ENCODE results near the gene ISL2.

The ISL2 gene

DNA sequence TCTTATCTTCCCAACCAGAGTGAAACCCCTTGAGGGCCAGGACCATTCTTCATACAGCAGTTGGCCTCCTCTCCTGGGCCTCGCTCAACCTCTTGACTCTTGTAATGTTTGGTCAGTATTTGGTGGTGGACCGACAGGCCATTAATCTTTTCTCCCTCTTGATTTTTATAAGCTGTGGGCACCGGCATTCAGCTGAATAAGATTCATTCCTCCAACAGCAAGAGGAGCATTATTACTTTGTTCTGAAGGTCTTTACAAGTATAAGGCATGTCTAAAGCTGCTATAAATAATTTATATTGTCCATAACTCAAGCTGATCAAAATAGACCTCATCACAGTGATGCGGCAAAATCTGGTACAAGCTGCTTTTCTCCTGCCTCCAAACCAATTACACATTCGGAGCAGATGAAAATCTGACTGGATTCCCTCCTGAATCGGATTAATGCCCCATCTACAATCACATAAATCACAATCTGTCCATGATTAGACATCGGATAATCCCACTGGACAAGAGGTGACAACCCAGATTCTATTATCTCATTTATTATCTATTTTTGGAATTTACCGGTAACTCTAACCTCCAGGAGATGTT is 8.4 kb upstream of the ISL2 start:
- FAIRE-seq: no peak

DNA sequence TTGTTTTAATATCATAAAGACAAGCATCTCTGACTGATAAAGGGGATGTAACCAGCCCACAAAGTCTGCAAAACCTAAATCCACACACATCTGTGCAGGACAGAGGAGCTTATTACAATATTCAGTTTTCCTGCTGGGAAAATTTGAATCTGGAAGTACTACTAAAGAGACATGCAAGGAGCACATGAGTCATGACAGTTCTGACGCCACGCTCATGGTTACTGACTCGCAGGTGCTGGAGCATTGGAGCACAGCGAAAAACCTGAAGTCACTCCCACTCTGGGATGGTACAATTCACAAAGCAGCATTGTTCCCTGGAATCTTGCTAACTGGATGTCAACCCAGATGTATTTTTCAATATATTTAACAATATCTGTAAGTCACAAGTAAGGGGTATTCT is 7.6 kb upstream of the ISL2 start:
- no peak for FAIRE-seq

- FAIRE-seq: no peak
Measured at GRCh38 chr15:76330080-76330680, 6.4 kb upstream of the ISL2 start.

- FAIRE-seq: no peak
Measured at GRCh38 chr15:76332796-76333195, 3.8 kb upstream of the ISL2 start.

GRCh38 chr15:76333309-76333708 is 3.3 kb upstream of the ISL2 start:
- FAIRE-seq: no peak

GRCh38 chr15:76333720-76334437 is 2.7 kb upstream of the ISL2 start:
- no peak for FAIRE-seq

DNA sequence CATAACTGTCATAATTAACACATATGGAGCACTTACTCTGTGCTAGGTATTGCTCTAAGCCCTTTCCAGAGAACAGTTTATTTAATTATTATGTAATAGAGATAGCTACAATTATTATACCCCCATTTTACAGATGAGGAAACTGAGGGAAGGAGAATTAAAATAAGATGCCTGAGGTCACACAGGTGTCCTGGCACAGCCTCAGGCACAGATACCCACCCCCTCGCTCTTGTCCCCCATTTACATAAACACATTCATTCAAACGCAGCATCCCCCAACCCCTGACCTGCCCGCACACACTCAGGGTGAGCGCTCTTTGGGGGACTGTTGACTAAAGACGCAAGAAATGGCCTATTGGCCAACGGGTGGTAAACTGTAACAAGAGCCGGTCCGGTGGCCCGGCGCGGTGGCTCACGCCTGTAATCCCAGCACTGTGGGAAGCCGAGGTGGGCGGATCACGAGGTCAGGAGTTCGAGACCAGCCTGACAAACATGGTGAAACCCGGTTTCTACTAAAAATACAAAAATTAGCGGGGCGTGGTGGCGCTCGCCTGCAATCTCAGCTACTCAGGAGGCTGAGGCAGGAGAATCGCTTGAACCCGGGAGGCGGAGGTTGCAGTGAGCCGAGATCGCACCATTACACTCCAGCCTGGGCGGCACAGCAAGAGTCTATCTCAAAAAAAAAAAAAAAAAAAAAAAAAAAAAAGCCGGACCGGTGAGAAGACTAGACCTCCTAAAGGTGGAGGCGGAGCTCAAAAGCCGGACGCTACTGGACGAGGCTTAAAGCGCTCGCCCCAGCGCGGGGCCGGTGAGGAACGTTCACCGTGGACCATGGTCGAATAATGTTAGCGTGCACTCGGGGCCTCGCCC is 1.9 kb upstream of the ISL2 start:
- FAIRE-seq: no peak

DNA sequence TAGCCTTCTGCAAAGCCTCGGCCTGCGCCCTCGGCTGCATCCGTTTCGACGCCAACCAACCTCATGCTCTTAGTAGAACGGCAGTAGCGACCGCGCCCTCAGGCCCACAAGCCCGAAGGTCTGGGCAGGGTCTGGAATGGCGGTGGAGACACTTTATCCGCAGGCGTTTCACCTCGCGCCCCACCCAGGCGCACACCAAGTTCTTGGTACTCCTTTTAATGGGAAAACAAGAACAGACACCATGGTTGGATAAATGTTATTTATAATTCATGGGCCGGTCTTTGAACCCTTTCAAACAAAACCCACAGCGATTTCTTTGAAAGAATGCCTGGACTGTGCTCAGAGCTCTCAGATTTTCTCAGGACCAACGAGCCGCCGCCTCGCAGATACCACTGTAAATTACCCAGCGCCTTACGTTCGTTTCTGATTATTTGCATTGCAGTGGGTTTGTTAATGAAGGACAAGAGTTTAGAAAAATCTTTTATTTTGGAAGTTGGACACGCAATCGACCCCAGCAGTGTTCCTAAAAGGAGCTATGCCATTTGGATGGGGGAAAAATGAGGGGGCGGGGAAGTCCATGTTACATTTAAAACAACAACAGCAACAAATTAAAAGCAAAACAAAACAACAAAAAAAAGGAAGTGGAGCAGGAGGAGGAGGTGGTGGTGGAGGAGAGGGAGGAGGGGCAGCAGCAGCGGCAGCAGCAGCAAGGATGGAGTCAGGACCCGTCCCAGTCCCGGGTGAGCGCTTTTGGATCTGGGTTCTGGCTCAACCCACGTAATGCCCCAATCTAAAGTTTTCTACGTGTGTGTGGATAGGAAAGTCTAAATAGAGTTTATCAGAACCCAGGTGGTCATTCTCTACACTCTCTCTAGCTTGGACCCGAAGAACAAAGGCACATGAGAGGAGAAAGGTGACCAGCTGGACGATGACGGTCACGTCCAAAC is 993 bp upstream of the ISL2 start:
- FAIRE-seq: no peak

- FAIRE-seq: no peak
Measured at GRCh38 chr15:76337059-76337695, 604 bp downstream of the ISL2 start.

DNA sequence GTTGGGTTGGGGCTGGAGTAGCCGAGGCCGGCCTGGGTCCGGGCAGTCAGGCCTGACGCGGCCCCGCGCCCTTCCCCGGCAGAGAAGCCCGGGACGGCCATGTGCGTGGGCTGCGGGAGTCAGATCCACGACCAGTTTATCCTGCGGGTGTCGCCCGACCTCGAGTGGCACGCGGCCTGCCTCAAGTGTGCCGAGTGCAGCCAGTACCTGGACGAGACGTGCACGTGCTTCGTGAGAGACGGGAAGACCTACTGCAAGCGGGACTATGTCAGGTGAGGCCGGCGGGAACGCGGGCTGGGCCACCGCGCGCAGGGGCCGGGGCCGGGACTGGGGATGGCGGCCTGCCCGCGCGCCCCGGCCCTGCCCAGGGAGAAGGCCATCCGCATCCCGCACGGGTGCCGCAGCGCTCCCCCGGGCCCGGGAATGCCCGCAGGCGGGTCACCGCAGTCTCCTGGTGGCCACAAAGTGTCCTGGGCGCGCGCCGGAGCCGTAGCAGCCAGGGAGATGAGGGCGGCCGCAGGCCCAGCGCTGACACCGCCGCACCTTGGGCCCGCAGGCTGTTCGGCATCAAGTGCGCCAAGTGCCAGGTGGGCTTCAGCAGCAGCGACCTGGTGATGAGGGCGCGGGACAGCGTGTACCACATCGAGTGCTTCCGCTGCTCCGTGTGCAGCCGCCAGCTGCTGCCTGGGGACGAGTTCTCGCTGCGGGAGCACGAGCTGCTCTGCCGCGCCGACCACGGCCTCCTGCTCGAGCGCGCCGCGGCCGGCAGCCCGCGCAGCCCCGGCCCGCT is 1.3 kb downstream of the ISL2 start:
- FAIRE-seq: no peak

- no peak for FAIRE-seq
Measured at GRCh38 chr15:76338486-76339304, 2.1 kb downstream of the ISL2 start.

GRCh38 chr15:76339305-76340197 is 3.0 kb downstream of the ISL2 start:
- FAIRE-seq: no peak

- FAIRE-seq: no peak
Measured at GRCh38 chr15:76340198-76340802, 3.7 kb downstream of the ISL2 start.

- FAIRE-seq: no peak
Measured at GRCh38 chr15:76340803-76341365, 4.3 kb downstream of the ISL2 start.

DNA sequence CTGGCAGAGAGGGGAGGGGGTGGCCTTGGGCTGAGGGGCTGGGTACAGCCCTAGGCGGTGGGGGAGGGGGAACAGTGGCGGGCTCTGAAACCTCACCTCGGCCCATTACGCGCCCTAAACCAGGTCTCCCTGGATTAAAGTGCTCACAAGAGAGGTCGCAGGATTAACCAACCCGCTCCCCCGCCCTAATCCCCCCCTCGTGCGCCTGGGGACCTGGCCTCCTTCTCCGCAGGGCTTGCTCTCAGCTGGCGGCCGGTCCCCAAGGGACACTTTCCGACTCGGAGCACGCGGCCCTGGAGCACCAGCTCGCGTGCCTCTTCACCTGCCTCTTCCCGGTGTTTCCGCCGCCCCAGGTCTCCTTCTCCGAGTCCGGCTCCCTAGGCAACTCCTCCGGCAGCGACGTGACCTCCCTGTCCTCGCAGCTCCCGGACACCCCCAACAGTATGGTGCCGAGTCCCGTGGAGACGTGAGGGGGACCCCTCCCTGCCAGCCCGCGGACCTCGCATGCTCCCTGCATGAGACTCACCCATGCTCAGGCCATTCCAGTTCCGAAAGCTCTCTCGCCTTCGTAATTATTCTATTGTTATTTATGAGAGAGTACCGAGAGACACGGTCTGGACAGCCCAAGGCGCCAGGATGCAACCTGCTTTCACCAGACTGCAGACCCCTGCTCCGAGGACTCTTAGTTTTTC is 4.9 kb downstream of the ISL2 start:
- FAIRE-seq: no peak

GRCh38 chr15:76342058-76342381 is 5.4 kb downstream of the ISL2 start:
- FAIRE-seq: no peak

DNA sequence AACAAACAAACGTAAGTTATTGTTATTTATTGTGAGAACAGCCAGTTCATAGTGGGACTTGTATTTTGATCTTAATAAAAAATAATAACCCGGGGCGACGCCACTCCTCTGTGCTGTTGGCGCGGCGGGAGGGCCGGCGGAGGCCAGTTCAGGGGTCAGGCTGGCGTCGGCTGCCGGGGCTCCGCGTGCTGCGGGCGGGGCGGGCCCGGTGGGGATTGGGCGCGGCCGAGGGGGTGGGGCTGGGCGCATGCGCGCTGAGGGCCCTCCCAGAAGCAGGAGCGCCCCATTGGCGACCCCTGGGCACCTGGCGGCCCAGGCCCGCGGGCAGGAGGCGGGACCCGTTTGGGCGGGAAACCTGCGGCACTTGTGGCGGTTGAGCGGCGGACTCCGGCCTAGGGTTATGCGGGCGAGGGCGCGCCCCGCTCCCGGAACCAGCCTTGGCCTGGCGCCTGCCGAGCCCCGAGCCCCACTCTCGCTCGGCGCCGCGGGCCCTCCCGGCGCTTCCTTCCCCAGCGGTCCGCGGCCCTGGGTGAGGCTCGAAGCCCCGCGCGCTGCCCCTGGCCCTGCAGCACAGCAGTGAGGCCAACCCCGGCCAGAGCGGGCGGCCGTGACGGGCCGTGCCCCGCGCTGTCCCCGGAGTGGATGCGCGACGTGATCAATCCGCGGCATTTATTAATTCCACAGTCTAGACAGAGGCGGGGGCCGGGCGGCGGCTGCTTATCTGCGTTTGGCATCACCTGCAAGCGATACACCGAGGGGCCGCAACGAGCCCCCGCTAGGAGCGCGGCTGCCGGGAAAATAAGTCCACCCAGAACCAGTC is 6.0 kb downstream of the ISL2 start:
- no peak for FAIRE-seq

Data from endometrium (tissue), 2 donors.